SU-DHL-6 (cell line): ENCODE results near the gene IVNS1ABP.

Experiments
- CTCF ChIP-seq: fragments of 200-600 bp; sonication (generic); IDR thresholded peaks from one replicate; pipeline ENCODE4 v1.5.1; 2017; ENCODE audit warnings: antibody characterized with exemption, mild to moderate bottlenecking, low read length, moderate library complexity; ENCODE audit not compliant: insufficient read depth, poor library complexity, severe bottlenecking
- EZH2phosphoT487 ChIP-seq: fragments of 200-600 bp; sonication (generic), shearing (Covaris generic); conservative IDR thresholded peaks from 2 replicates; pipeline ENCODE4 v1.6.1; 2018; ENCODE audit warnings: mild to moderate bottlenecking, antibody characterized with exemption, low read length, moderate library complexity, mixed read lengths

GRCh38 chr1:185309566-185309965, 7.5 kb downstream of the IVNS1ABP start:
- TF ChIP-seq CTCF (no peak), EZH2phosphoT487 (no peak)
